IMR-90 (cell line): ENCODE measurements around the gene NXPH3. TPM values are rescaled to one million over a fixed set of nuclear protein-coding genes. Genes with fewer than 3 reads are reported as not detected.

ENCODE experiments used
- ATAC-seq: fragments of 200-7000 bp; cut with Tn5 transposase; 2 replicates; pipeline ENCODE4 v1.9.1; 2020; ENCODE audit warnings: low read depth, mild to moderate bottlenecking, moderate library complexity
- BruUV-seq: library from RNA; stranded (reverse); fragments of 400-500 nt; replicated peaks from 2 replicates; lab custom pipeline; 2021; lab: Mats Ljungman, UMichigan
- CTCF ChIA-PET: fragments of 300-600 bp; formaldehyde crosslinking; extraction: SDS; loops from one replicate; lab custom pipeline; 2021; ENCODE audit warnings: antibody characterized with exemption; lab: Yijun Ruan, JAX
- POLR2A ChIA-PET: fragments of 300-600 bp; sonication (Branson Sonifier 250); formaldehyde crosslinking; loops from one replicate; lab custom pipeline; 2022; ENCODE audit warnings: antibody characterized with exemption; ENCODE audit not compliant: unreplicated experiment; lab: Charles Lee
- DNase-seq: peaks from one replicate; pipeline ENCODE4 v3.0.0; 2013
- H2AFZ ChIP-seq: replicated peaks from 2 replicates; pipeline ENCODE3; 2013; ENCODE audit warnings: low read length, mild to moderate bottlenecking; ENCODE audit not compliant: poor library complexity
- H2AK5ac ChIP-seq: 2 replicates; pipeline ENCODE4 v1.6.1; 2013; ENCODE audit warnings: low read depth, low read length, inconsistent platforms
- H2AK9ac ChIP-seq: replicated peaks from 2 replicates; pipeline ENCODE3; 2013; ENCODE audit warnings: mild to moderate bottlenecking, low read depth, low read length, moderate library complexity; ENCODE audit not compliant: poor library complexity
- H2BK120ac ChIP-seq: 2 replicates; pipeline ENCODE4 v1.6.1; 2013; ENCODE audit warnings: low read depth, low read length, inconsistent platforms
- H2BK15ac ChIP-seq: 3 replicates; pipeline ENCODE4 v1.6.1; 2013; ENCODE audit warnings: low read depth, low read length, inconsistent platforms
- H2BK20ac ChIP-seq: 2 replicates; pipeline ENCODE4 v1.6.1; 2013; ENCODE audit warnings: low read depth, mild to moderate bottlenecking, inconsistent platforms, low read length, moderate library complexity
- H2BK5ac ChIP-seq: 2 replicates; pipeline ENCODE4 v1.6.1; 2013; ENCODE audit warnings: mild to moderate bottlenecking, low read depth, low read length, inconsistent platforms; ENCODE audit not compliant: poor library complexity, severe bottlenecking
- H3K14ac ChIP-seq: replicated peaks from 2 replicates; pipeline ENCODE4 v1.6.1; 2013; ENCODE audit warnings: low read depth, low read length, inconsistent platforms
- H3K18ac ChIP-seq: 2 replicates; pipeline ENCODE4 v1.6.1; 2013; ENCODE audit warnings: low read depth, low read length, control low read depth
- H3K23ac ChIP-seq: 2 replicates; pipeline ENCODE4 v1.6.1; 2013; ENCODE audit warnings: low read depth, low read length, inconsistent platforms
- H3K27ac ChIP-seq: 2 replicates; pipeline ENCODE4 v1.5.1; 2013; ENCODE audit warnings: mild to moderate bottlenecking, control low read depth, low read length; ENCODE audit not compliant: insufficient read depth
- H3K27me3 ChIP-seq: 2 replicates; pipeline ENCODE4 v1.6.1; 2013; ENCODE audit warnings: low read length; ENCODE audit not compliant: control insufficient read depth, insufficient read depth
- H3K36me3 ChIP-seq: 2 replicates; pipeline ENCODE4 v1.6.1; 2013; ENCODE audit warnings: low read length, mixed read lengths; ENCODE audit not compliant: control insufficient read depth, insufficient read depth
- H3K4ac ChIP-seq: 2 replicates; pipeline ENCODE4 v1.6.1; 2013; ENCODE audit warnings: low read depth, low read length, inconsistent platforms
- H3K4me1 ChIP-seq: 2 replicates; pipeline ENCODE4 v1.6.1; 2013; ENCODE audit warnings: low read length, mixed read lengths; ENCODE audit not compliant: control insufficient read depth, insufficient read depth
- H3K4me2 ChIP-seq: 2 replicates; pipeline ENCODE4 v1.6.1; 2013; ENCODE audit warnings: low read depth, mild to moderate bottlenecking, control low read depth, low read length, moderate library complexity
- H3K4me3 ChIP-seq: 2 replicates; pipeline ENCODE4 v1.5.1; 2013; ENCODE audit warnings: low read depth, mild to moderate bottlenecking, control low read depth, low read length, moderate library complexity; ENCODE audit not compliant: insufficient read depth
- H3K56ac ChIP-seq: 2 replicates; pipeline ENCODE4 v1.6.1; 2013; ENCODE audit warnings: low read length, inconsistent platforms; ENCODE audit not compliant: insufficient read depth; ENCODE audit errors: extremely low read depth
- H3K79me1 ChIP-seq, 2 experiments: 2 replicates each; pipeline ENCODE4 v1.6.1; 2013; ENCODE audit warnings: low read length in 2 of 2, inconsistent platforms in 1 of 2, low read depth in 1 of 2
- H3K9ac ChIP-seq: 2 replicates; pipeline ENCODE4 v1.6.1; 2013; ENCODE audit warnings: low read depth, low read length, control low read depth
- H3K9me1 ChIP-seq: 2 replicates; pipeline ENCODE4 v1.6.1; 2013; ENCODE audit warnings: low read length, inconsistent platforms; ENCODE audit not compliant: insufficient read depth
- H3K9me3 ChIP-seq: 2 replicates; pipeline ENCODE4 v1.6.1; 2013; ENCODE audit warnings: low read length; ENCODE audit not compliant: control insufficient read depth, insufficient read depth
- H4K20me1 ChIP-seq: 2 replicates; pipeline ENCODE4 v1.6.1; 2013; ENCODE audit warnings: low read length, inconsistent platforms; ENCODE audit not compliant: insufficient read depth
- H4K5ac ChIP-seq: 2 replicates; pipeline ENCODE4 v1.6.1; 2013; ENCODE audit warnings: mild to moderate bottlenecking, low read depth, low read length, control low read depth
- H4K8ac ChIP-seq, 2 experiments: 2 replicates each; pipeline ENCODE4 v1.6.1; 2013; ENCODE audit warnings: low read depth in 2 of 2, low read length in 2 of 2, control low read depth in 1 of 2, inconsistent platforms in 1 of 2
- H4K91ac ChIP-seq: 2 replicates; pipeline ENCODE4 v1.6.1; 2013; ENCODE audit warnings: low read depth, low read length, inconsistent platforms; ENCODE audit not compliant: insufficient read depth
- BHLHE40 ChIP-seq: fragments of 150-350 bp; IDR thresholded peaks from 2 replicates; pipeline ENCODE4 v1.6.1; 2016; ENCODE audit warnings: mild to moderate bottlenecking, low read depth, low read length
- CEBPB ChIP-seq: IDR thresholded peaks from 2 replicates; pipeline ENCODE4 v1.6.1; 2012; ENCODE audit warnings: low read depth, low read length, improper control_type of control experiment
- CHD1 ChIP-seq: IDR thresholded peaks from 2 replicates; pipeline ENCODE4 v1.6.1; 2012; ENCODE audit warnings: low read depth, low read length, improper control_type of control experiment
- CTCF ChIP-seq: conservative IDR thresholded peaks from 2 replicates; pipeline ENCODE4 v1.5.1; 2012; ENCODE audit warnings: mild to moderate bottlenecking, low read depth, low read length, improper control_type of control experiment
- FOS ChIP-seq: fragments of 150-350 bp; IDR thresholded peaks from 2 replicates; pipeline ENCODE4 v1.6.1; 2016; ENCODE audit warnings: low read depth, low read length
- MAFK ChIP-seq: IDR thresholded peaks from 2 replicates; pipeline ENCODE4 v1.6.1; 2012; ENCODE audit warnings: low read depth, low read length, improper control_type of control experiment
- MAZ ChIP-seq: IDR thresholded peaks from 2 replicates; pipeline ENCODE4 v1.6.1; 2012; ENCODE audit warnings: low read depth, mild to moderate bottlenecking, low read length, improper control_type of control experiment, moderate library complexity, borderline replicate concordance
- MXI1 ChIP-seq: IDR thresholded peaks from 2 replicates; pipeline ENCODE4 v1.6.1; 2012; ENCODE audit warnings: low read depth, mild to moderate bottlenecking, low read length, moderate library complexity, borderline replicate concordance
- NFE2L2 ChIP-seq: fragments of 150-350 bp; IDR thresholded peaks from 2 replicates; pipeline ENCODE4 v1.6.1; 2016; ENCODE audit warnings: low read depth, mild to moderate bottlenecking, low read length
- POLR2A ChIP-seq: IDR thresholded peaks from 2 replicates; pipeline ENCODE4 v1.6.1; 2012; ENCODE audit warnings: mild to moderate bottlenecking, low read depth, low read length
- RAD21 ChIP-seq: IDR thresholded peaks from 2 replicates; pipeline ENCODE4 v1.6.1; 2012; ENCODE audit warnings: low read length, improper control_type of control experiment
- RCOR1 ChIP-seq: IDR thresholded peaks from 2 replicates; pipeline ENCODE4 v1.6.1; 2012; ENCODE audit warnings: mild to moderate bottlenecking, low read length, improper control_type of control experiment; ENCODE audit not compliant: insufficient replicate concordance
- SMC3 ChIP-seq: fragments of 150-350 bp; IDR thresholded peaks from 2 replicates; pipeline ENCODE4 v1.6.1; 2016; ENCODE audit warnings: low read depth, mild to moderate bottlenecking, antibody characterized with exemption, low read length, moderate library complexity
- WGBS, 2 experiments: methylation state at CpG; one replicate each; pipeline versions ENCODE4 v1.1.5 to v1.1.7; 2013; ENCODE audit warnings: missing lambda C conversion rate in 2 of 2; ENCODE audit not compliant: insufficient read length in 1 of 2; ENCODE audit errors: extremely low coverage in 2 of 2; 5-methylcytosine and 5-hydroxymethylcytosine counted together
- dilution Hi-C: fragments of 300-500 bp; cut with HindIII; formaldehyde crosslinking; loops from one replicate; pipeline ENCODE4 v1.14.3; 2018; ENCODE audit warnings: low sequenced_read_pairs; ENCODE audit not compliant: unreplicated experiment
- in situ Hi-C: fragments of 300-500 bp; cut with MboI; formaldehyde crosslinking; loops from 3 replicates; pipeline ENCODE4 v1.14.3; 2019; ENCODE audit warnings: low sequenced_read_pairs, inconsistent platforms, mixed read lengths
- intact Hi-C: fragments of 100-400 bp; cut with micrococcal nuclease; formaldehyde crosslinking; loops from 2 replicates; pipeline ENCODE4 v1.10.0; 2022
- polyA plus RNA-seq, 3 experiments: library from polyadenylated mRNA; depleted of rRNA; stranded (reverse); fragments of >200 nt; gene quantifications; 2 replicates each; pipeline ENCODE4 v1.2.3, GENCODE V29; 2012; ENCODE audit warnings: low replicate concordance in 1 of 3
- total RNA-seq: library from RNA; depleted of rRNA; stranded (reverse); fragments of >200 nt; gene quantifications from 2 replicates; pipeline ENCODE4 v1.2.3, GENCODE V29; 2012
- TF ChIP-seq, protein P1 (sequence below): fragments of 150-350 bp; IDR thresholded peaks from 2 replicates; pipeline ENCODE4 v1.6.1; 2017; ENCODE audit warnings: mild to moderate bottlenecking, antibody characterized with exemption, low read length, low read depth

The NXPH3 gene
- total and polyA plus RNA-seq, 2 of the 4 experiments (the other 2 are of a cell fraction), result 0.18 to 0.31 TPM

DNA sequence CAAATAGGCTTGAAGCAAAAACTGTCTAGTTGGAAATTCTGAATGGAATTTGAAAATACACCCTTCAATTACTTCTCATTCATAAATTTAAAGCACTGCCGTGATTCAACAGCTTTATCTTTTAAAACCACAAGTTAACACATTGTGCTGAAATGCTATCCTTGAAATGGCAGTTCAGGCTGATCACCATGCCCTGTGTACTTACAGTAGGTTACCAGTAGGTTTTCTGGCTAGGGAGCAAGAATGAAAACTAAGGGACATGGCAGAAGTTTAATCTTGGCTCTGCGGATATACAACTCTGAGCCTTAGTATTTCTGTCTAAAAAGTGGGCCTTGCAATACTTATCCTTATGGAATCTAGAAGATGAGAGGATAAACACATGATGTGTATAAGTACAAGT is 28.0 kb downstream of the NXPH3 start:
- intact Hi-C loops, result no loop called here
- H4K5ac ChIP-seq, result no peak overlapping the region
- peaks cover 2% of the 10 kb centered on the region; the same call in 1 of the 2 replicates for H3K9me1 ChIP-seq
- in situ Hi-C loops, result no loop called here
- no peak overlapping the region for H2AK9ac ChIP-seq
- H4K8ac ChIP-seq, result no peak overlapping the region
- no peak overlapping the region for H4K91ac ChIP-seq
- no peaks in the 10 kb centered on the region for H4K20me1 ChIP-seq
- no peak for TF ChIP-seq SMC3
- no peak for TF ChIP-seq MAFK
- TF ChIP-seq POLR2A, result no peak
- no peak for TF ChIP-seq FOS
- TF ChIP-seq CTCF, result no peak
- TF ChIP-seq CEBPB, result no peak
- TF ChIP-seq MAZ, result no peak
- no peak for TF ChIP-seq CHD1
- TF ChIP-seq, protein P1, sequence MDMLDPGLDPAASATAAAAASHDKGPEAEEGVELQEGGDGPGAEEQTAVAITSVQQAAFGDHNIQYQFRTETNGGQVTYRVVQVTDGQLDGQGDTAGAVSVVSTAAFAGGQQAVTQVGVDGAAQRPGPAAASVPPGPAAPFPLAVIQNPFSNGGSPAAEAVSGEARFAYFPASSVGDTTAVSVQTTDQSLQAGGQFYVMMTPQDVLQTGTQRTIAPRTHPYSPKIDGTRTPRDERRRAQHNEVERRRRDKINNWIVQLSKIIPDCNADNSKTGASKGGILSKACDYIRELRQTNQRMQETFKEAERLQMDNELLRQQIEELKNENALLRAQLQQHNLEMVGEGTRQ, result no peak
- no peak for TF ChIP-seq RCOR1
- TF ChIP-seq RAD21, result no peak
- no peak for TF ChIP-seq MXI1
- no peak for TF ChIP-seq BHLHE40
- TF ChIP-seq NFE2L2, result no peak
- CTCF ChIA-PET, result interaction anchor here (0.5 kb wide), 1 partner anchor 105 kb away, joined by 3 read pairs; no protein-coding TSS in a partner anchor
- no peak overlapping the region for H2BK15ac ChIP-seq
- H3K9me3 ChIP-seq, result no peaks in the 10 kb centered on the region
- no peak overlapping the region for H3K27ac ChIP-seq
- no peak overlapping the region for H3K14ac ChIP-seq
- DNase-seq (no peak), ATAC-seq (no peak)
- POLR2A ChIA-PET, result no interaction called here
- H3K9ac ChIP-seq, result no peak overlapping the region
- H3K23ac ChIP-seq, result no peak overlapping the region
- no peak overlapping the region for H3K4ac ChIP-seq
- H3K4me3 ChIP-seq, result no peak overlapping the region
- no peak overlapping the region for H3K18ac ChIP-seq
- no peak overlapping the region for H3K4me2 ChIP-seq
- H3K27me3 ChIP-seq, result no peaks in the 10 kb centered on the region
- no peak overlapping the region for H3K56ac ChIP-seq
- no peak overlapping the region for H2BK120ac ChIP-seq
- no CpG with 5 or more reads among the region's 2 CpGs for WGBS, 2 experiments
- no peak overlapping the region for H2AK5ac ChIP-seq
- no peak overlapping the region for H2AFZ ChIP-seq
- H3K4me1 ChIP-seq, result no peaks in the 10 kb centered on the region
- peaks cover 0 to 7% of the 10 kb centered on the region in 2 experiments; a peak in 1 of 4 replicates for H3K79me1 ChIP-seq
- no peak overlapping the region for H2BK20ac ChIP-seq
- no peak overlapping the region for H2BK5ac ChIP-seq
- no TSS peak for BruUV-seq
- H3K36me3 ChIP-seq, result peaks cover 34% of the 10 kb centered on the region
- dilution Hi-C loops, result no loop called here
